GM19193 (cell line): ENCODE data around the gene WFDC1.

Experiments used
- POLR2A ChIP-seq: IDR thresholded peaks from 4 replicates; pipeline ENCODE4 v1.6.1; 2011; ENCODE audit not compliant: insufficient read depth, insufficient read length; ENCODE audit errors: extremely low read depth

The WFDC1 gene

DNA sequence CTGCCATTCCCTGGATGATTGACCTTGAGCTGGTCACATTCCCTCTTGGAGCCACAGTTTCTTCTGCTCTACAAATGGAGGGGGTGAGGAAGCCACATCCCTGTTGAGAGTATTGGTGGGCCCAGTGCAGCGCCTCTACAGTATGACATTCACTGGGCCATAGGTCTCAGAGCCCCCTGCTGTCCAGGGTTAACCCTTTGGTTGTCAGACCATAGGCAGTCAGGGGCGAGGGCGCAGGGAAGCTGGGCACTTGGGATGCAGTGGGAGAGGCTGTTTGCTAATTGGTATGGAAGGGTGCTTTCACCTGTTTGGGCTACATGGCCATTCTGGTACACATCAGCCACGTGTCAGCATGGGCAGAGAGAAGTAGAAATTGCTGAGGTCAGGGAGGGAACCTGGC lies 27.3 kb upstream of the WFDC1 start:
- no peak for TF ChIP-seq POLR2A

DNA sequence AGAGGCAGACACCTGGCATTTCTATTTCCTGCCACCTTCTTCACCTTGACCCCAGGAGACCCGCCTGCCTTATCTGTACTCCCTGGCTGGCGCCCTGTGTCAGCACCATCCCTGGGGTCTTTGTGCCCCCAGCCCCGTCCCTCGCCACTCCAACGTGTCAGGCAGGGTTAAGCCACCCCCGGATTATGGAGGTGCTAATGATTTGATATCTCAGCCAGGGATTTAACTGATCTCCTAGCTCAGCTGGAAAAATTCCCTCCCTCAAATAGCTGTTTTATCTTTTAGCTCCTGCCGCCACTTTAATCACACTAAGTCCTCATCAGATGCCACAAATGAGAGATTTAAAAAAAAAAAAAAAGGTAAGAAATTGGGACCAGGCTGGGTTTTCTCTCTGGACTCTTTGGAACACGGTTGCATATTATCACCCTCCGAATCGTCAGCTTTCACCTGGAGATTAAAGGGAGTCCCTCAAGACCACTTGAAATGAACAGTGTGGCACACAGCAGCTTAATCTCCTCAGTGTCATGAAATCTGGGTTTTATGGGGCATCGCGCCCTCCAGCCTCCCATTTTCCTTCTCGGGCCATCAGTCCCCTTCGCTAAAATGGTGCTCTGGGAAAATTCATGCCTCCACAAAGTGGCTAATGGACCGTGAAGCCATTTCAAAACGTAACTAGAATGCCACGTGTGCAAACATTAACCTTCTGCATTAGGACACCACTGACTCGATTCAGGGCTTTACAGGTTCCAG lies 26.2 kb upstream of the WFDC1 start:
- TF ChIP-seq POLR2A: no peak

- no peak for TF ChIP-seq POLR2A
These were observed 24.6 kb upstream of the WFDC1 start for GRCh38 chr16:84270071-84270470.

DNA sequence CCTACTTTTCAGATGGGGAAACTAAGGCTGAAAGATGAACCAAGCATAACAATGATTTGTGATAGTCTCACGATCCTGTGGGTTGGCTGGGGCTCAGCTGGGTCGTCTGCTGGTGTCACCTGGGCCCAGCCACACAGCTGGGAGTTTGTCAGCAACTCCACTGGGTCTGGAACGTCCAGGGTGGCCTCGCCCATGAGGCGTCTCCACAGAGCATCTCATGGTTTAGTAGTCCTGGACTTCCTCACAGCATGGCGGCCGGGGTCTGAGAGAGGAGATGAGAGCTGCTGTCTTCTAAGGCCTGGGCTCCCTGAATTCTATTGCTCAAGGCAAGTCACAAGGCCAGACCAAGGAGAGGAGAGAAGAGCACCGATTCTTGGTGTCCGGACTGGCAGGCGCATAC lies 24.1 kb upstream of the WFDC1 start:
- TF ChIP-seq POLR2A: no peak

- TF ChIP-seq POLR2A: no peak
These were observed 23.6 kb upstream of the WFDC1 start for GRCh38 chr16:84271037-84271436.

- TF ChIP-seq POLR2A: no peak
These were observed 22.8 kb upstream of the WFDC1 start for GRCh38 chr16:84271866-84272265.

DNA sequence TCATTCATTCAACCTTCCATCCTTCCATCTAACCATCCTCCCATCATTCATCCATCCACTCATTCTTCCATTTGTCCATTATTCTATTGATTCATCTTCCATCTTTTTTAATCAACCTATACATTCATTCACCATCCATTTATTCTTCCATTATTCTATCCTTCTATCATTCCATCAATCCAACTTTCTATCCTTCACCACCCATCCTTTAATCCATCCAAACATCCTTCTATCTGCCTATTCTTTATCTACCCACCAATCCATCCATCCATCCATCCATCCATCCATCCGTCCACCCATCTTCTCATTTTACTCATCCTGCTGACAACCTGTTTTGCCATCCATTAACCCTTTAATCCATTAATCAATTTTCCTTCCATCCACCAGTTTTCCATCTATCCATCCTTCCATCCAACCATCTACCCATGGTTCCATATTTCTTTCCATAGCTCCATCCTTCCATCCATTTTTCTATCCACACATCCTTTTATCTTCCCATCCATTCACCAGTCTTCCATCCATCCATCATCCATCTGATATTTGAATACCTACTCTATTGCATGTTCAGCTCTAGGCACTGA lies 21.8 kb upstream of the WFDC1 start:
- no peak for TF ChIP-seq POLR2A

- no peak for TF ChIP-seq POLR2A
These were observed 20.2 kb upstream of the WFDC1 start for GRCh38 chr16:84274515-84274914.

DNA sequence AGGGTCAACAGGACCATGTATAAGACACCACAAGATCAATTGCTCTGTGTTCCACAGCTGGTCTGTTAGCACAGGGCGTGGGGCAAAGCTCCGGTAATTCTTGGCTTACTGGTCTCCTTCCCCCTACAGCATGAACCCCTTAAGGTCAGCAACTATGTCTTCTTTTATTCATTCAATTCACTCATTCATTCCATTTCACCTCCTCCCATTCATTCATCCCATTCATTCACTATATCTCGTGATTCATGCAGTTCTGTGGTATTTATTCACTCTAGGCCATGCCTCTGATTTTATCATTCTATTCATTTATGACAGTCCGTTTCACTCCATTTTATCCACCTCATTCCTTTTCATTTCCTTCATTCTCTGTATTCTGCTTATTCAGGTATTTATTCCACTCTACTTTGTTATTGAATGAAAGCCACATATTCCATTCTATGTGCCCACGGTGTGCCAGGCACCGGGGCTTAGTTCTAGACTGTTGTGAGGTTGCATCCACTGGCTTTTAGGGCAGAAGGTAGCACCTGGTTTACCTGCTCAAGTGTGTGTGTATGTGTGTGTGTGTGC lies 19.0 kb upstream of the WFDC1 start:
- TF ChIP-seq POLR2A: no peak

- no peak for TF ChIP-seq POLR2A
These were observed 17.3 kb upstream of the WFDC1 start for GRCh38 chr16:84277244-84277823.

GRCh38 chr16:84278333-84278732 lies 16.3 kb upstream of the WFDC1 start:
- no peak for TF ChIP-seq POLR2A

GRCh38 chr16:84278968-84279367 lies 15.7 kb upstream of the WFDC1 start:
- no peak for TF ChIP-seq POLR2A

- no peak for TF ChIP-seq POLR2A
These were observed 14.8 kb upstream of the WFDC1 start for GRCh38 chr16:84279881-84280280.

GRCh38 chr16:84281074-84281473 lies 13.6 kb upstream of the WFDC1 start:
- TF ChIP-seq POLR2A: no peak

- no peak for TF ChIP-seq POLR2A
These were observed 12.1 kb upstream of the WFDC1 start for GRCh38 chr16:84282533-84282932.

DNA sequence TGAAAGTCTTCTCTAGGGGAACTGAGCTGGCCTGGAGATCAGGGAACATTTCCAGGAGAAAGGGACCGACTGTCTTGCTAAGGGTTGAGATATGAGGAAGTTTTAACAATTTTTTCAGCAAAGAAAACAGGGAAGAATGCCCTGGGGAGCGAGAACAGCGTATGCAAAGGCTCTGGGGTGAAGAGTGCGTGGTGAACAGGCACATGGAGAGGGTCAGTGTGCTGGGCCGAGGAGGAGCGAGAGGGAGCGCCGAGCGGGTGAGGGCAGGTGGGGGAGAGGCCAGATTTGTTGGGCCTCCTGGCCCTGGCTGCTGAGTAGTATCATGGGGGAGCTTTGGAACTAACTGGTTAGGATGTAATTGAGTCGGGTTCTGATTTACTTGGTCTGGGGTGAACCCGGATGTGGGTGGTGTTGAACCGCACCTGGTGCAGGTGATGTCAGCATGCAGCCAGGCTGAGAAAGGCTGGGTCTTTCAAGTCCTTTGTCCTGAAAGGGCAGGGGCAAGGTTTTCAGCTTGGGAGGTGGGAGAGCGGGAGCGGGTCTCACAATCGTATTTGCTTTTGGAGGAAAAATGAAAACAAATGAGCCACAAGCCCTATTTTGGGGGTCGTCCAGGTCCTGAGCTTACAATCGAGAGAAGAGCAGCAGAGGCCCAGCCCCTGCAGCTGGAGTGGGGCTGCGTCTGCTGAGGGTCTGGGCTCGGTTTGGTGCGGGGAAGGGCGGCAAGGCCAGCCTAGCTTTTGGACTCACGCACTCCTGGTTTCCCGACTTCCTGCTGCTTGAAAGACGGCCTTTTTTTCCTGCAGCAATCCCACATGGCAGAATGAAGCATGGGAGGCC lies 11.1 kb upstream of the WFDC1 start:
- no peak for TF ChIP-seq POLR2A

GRCh38 chr16:84284154-84284722 lies 10.4 kb upstream of the WFDC1 start:
- no peak for TF ChIP-seq POLR2A
